OCI-LY1 (cell line): ENCODE data around the gene PTGIS.

ENCODE experiments used
- H2AFZ ChIP-seq: fragments of 200-600 bp; sonication (generic), shearing (Covaris generic); 2 replicates; pipeline ENCODE4 v1.6.0; 2014; ENCODE audit warnings: antibody characterized with exemption, mild to moderate bottlenecking, low read length
- H3F3A ChIP-seq: fragments of 200-600 bp; sonication (generic), shearing (Covaris generic); 2 replicates; pipeline ENCODE4 v1.6.0; 2014; ENCODE audit warnings: mild to moderate bottlenecking, antibody characterized with exemption, low read length, moderate library complexity; ENCODE audit not compliant: insufficient read depth
- H3K27ac ChIP-seq: fragments of 200-600 bp; sonication (generic); 2 replicates; pipeline ENCODE4 v1.5.1; 2014; ENCODE audit warnings: low read length, mixed run types, mild to moderate bottlenecking, low read depth; ENCODE audit not compliant: poor library complexity, severe bottlenecking
- H3K27me3 ChIP-seq: fragments of 200-600 bp; sonication (generic); 2 replicates; pipeline ENCODE4 v1.6.0; 2014; ENCODE audit warnings: antibody characterized with exemption, mild to moderate bottlenecking, low read length, moderate library complexity; ENCODE audit not compliant: insufficient read depth
- H3K36me3 ChIP-seq: fragments of 200-600 bp; sonication (generic); 2 replicates; pipeline ENCODE4 v1.6.1; 2014; ENCODE audit warnings: mild to moderate bottlenecking, antibody characterized with exemption, low read length, moderate library complexity, mixed read lengths; ENCODE audit not compliant: insufficient read depth
- H3K4me1 ChIP-seq: fragments of 200-600 bp; sonication (generic); 2 replicates; pipeline ENCODE4 v1.5.1; 2014; ENCODE audit warnings: mild to moderate bottlenecking, low read length, moderate library complexity; ENCODE audit not compliant: insufficient read depth, severe bottlenecking
- H3K4me2 ChIP-seq: fragments of 200-600 bp; sonication (generic), shearing (Covaris generic); 2 replicates; pipeline ENCODE4 v1.6.1; 2014; ENCODE audit warnings: low read length
- H3K4me3 ChIP-seq: fragments of 200-600 bp; sonication (generic); 2 replicates; pipeline ENCODE4 v1.5.1; 2014; ENCODE audit warnings: low read length, low read depth, mild to moderate bottlenecking, mixed read lengths; ENCODE audit not compliant: poor library complexity, severe bottlenecking
- H3K79me2 ChIP-seq: fragments of 200-600 bp; shearing (Covaris generic); 2 replicates; pipeline ENCODE4 v1.6.1; 2016; ENCODE audit warnings: mixed run types, low read length, mixed read lengths; ENCODE audit not compliant: insufficient read depth
- H3K9ac ChIP-seq: fragments of 200-600 bp; sonication (generic), shearing (Covaris generic); 2 replicates; pipeline ENCODE4 v1.6.1; 2014; ENCODE audit warnings: mild to moderate bottlenecking, low read length, mixed read lengths
- H3K9me2 ChIP-seq: fragments of 200-600 bp; sonication (generic), shearing (Covaris generic); 2 replicates; pipeline ENCODE4 v1.6.1; 2014; ENCODE audit warnings: low read depth, mild to moderate bottlenecking, low read length, mixed read lengths
- H3K9me3 ChIP-seq: fragments of 200-600 bp; shearing (Covaris generic); 2 replicates; pipeline ENCODE4 v1.6.1; 2014; ENCODE audit warnings: low read length, mixed read lengths
- H4K20me1 ChIP-seq: fragments of 200-600 bp; sonication (generic), shearing (Covaris generic); 2 replicates; pipeline ENCODE4 v1.6.0; 2016; ENCODE audit warnings: mild to moderate bottlenecking, low read length; ENCODE audit not compliant: insufficient read depth
- EZH2 ChIP-seq: fragments of 200-600 bp; sonication (generic), shearing (Covaris generic); IDR thresholded peaks from 2 replicates; pipeline ENCODE4 v1.8.0; 2017; ENCODE audit warnings: borderline replicate concordance, mixed run types, mild to moderate bottlenecking, antibody characterized with exemption, low read length, moderate library complexity, mixed read lengths
- TF ChIP-seq, protein P1 (sequence below): fragments of 200-600 bp; sonication (generic), shearing (Covaris generic); IDR thresholded peaks from 2 replicates; pipeline ENCODE4 v1.5.1; 2017; ENCODE audit warnings: mild to moderate bottlenecking, antibody characterized with exemption, low read length, moderate library complexity, mixed read lengths

PTGIS gene

DNA sequence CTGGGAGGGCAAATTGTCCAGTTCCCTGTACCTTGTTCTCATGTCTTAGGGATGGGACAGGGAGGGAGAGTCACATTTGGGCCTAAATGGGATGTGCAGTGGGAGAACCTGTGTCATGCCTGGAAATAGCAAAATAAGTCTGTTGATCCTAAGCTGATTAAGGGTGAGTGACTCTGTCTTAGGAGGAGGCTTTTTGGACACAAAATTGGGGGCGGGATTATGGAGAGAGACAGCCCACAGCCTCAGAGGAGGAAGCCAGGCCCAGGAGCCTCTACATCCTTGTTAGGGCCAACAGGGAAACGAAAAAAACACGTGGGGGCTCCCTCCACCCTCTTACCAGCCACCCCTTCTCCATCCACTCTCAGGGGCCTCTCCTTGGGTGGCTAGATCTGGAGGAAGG is 87.7 kb downstream of the PTGIS start:
- H4K20me1 ChIP-seq: no peaks in the 10 kb centered on the region
- 0 out of 2 replicates have a peak, but pooled peaks cover 10% of the 10 kb centered on the region for H3K27me3 ChIP-seq
- no peak overlapping the region for H3K4me3 ChIP-seq
- H3K27ac ChIP-seq: no peak overlapping the region
- no peak overlapping the region for H3K9ac ChIP-seq
- TF ChIP-seq EZH2: no peak
- TF ChIP-seq, protein P1, sequence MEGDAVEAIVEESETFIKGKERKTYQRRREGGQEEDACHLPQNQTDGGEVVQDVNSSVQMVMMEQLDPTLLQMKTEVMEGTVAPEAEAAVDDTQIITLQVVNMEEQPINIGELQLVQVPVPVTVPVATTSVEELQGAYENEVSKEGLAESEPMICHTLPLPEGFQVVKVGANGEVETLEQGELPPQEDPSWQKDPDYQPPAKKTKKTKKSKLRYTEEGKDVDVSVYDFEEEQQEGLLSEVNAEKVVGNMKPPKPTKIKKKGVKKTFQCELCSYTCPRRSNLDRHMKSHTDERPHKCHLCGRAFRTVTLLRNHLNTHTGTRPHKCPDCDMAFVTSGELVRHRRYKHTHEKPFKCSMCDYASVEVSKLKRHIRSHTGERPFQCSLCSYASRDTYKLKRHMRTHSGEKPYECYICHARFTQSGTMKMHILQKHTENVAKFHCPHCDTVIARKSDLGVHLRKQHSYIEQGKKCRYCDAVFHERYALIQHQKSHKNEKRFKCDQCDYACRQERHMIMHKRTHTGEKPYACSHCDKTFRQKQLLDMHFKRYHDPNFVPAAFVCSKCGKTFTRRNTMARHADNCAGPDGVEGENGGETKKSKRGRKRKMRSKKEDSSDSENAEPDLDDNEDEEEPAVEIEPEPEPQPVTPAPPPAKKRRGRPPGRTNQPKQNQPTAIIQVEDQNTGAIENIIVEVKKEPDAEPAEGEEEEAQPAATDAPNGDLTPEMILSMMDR: no peak
- H3K79me2 ChIP-seq: no peaks in the 10 kb centered on the region
- no peaks in the 10 kb centered on the region for H3K9me3 ChIP-seq
- no peak overlapping the region for H3K4me2 ChIP-seq
- H3K9me2 ChIP-seq: no peaks in the 10 kb centered on the region
- H3K36me3 ChIP-seq: no peaks in the 10 kb centered on the region
- H2AFZ ChIP-seq: no peak overlapping the region
- no peaks in the 10 kb centered on the region for H3K4me1 ChIP-seq
- H3F3A ChIP-seq: no peaks in the 10 kb centered on the region

DNA sequence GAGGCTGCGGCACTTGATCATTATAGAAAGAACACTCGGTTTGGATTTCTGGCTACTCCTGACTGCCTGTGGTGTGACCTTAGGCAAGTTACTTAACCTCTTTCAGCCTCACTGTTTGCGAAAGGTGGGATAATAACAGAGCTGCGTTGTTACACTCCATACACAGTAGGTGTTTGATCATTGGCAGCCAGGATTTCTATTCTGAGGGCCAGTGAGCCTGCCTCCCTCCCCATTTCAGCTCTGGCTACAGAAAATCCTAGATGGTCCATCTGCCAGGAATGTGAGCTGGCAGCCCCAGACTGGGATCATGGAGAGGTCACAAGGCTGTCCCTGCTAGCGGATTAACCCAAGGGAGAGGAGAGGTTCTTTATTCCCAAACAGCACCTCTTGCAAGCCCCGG is 88.2 kb downstream of the PTGIS start:
- Histone ChIP-seq H3K9me3 (no peaks in the 10 kb centered on the region), H3K9me2 (no peaks in the 10 kb centered on the region), H3K4me3 (no peak overlapping the region), H4K20me1 (no peaks in the 10 kb centered on the region), H3K27ac (no peak overlapping the region), H3K27me3 (0 out of 2 replicates have a peak, but pooled peaks cover 10% of the 10 kb centered on the region), H3K4me2 (no peak overlapping the region), H3K4me1 (no peaks in the 10 kb centered on the region), H3F3A (no peaks in the 10 kb centered on the region), H3K9ac (no peak overlapping the region), H3K79me2 (no peaks in the 10 kb centered on the region), H2AFZ (no peak overlapping the region), H3K36me3 (no peaks in the 10 kb centered on the region)
- TF ChIP-seq EZH2: no peak
- TF ChIP-seq, protein P1: no peak

- Histone ChIP-seq H3F3A (no peaks in the 10 kb centered on the region), H3K9me3 (no peaks in the 10 kb centered on the region), H3K27ac (no peak overlapping the region), H3K4me2 (no peak overlapping the region), H3K4me3 (no peak overlapping the region), H2AFZ (no peak overlapping the region), H3K79me2 (no peaks in the 10 kb centered on the region), H3K4me1 (no peaks in the 10 kb centered on the region), H3K9me2 (no peaks in the 10 kb centered on the region), H3K27me3 (0 out of 2 replicates have a peak, but pooled peaks cover 10% of the 10 kb centered on the region), H3K9ac (no peak overlapping the region), H3K36me3 (no peaks in the 10 kb centered on the region), H4K20me1 (no peaks in the 10 kb centered on the region)
- TF ChIP-seq, protein P1: no peak
- TF ChIP-seq EZH2: no peak
Measured at GRCh38 chr20:49478754-49479689, 88.9 kb downstream of the PTGIS start.
